ENCODE data around the gene SPRYD3.

Gene SPRYD3

GRCh38 chr12:53102883-53103807 is 24.0 kb upstream of the SPRYD3 start, which contains the start of gene SOAT2:
Gene SOAT2, plus strand, starts transcription at chr12:53103486. Its CDS starts 92 bp downstream, at chr12:53103578.
- Histone ChIP-seq H3K27ac (ENCODE audit: low read length) (no peak within 1 kb of the TSS), H3K4me1 (ENCODE audit: low read length) (peaks cover 13% of the 10 kb centered on the region), H3K27me3 (ENCODE audit: low read depth, low read length) (0 out of 2 replicates have a peak, but pooled peaks cover 7% of the 10 kb centered on the region), H3K9ac (ENCODE audit: low read length) (no peak within 1 kb of the TSS), H3K4me3 (ENCODE audit: low read length) (no peak within 1 kb of the TSS), H3K9me3 (ENCODE audit: insufficient read depth, low read length) (no peaks in the 10 kb centered on the region), H4K20me1 (ENCODE audit: insufficient read depth, low read length) (no peaks in the 10 kb centered on the region), H3K79me2 (ENCODE audit: low read length) (no peaks in the 10 kb centered on the region), H3K4me2 (ENCODE audit: low read length) (no peak within 1 kb of the TSS), H3K36me3 (replicated peaks; ENCODE audit: low read depth, low read length) (no peaks in the 10 kb centered on the region), H2AFZ (ENCODE audit: low read depth, low read length) (no peak within 1 kb of the TSS)
- TF ChIP-seq CTCF (IDR thresholded peaks at IDR 0.05; ENCODE audit: low read depth, low read length) (no peak), EZH2phosphoT487 (IDR thresholded peaks at IDR 0.05; ENCODE audit: low read depth) (no peak)

- Histone ChIP-seq H4K20me1 (ENCODE audit: insufficient read depth, low read length) (no peaks in the 10 kb centered on the region), H3K79me2 (ENCODE audit: low read length) (no peaks in the 10 kb centered on the region), H3K4me1 (ENCODE audit: low read length) (peaks cover 15% of the 10 kb centered on the region), H2AFZ (ENCODE audit: low read depth, low read length) (no peak overlapping the region), H3K27me3 (ENCODE audit: low read depth, low read length) (peaks cover 11% of the 10 kb centered on the region), H3K9me3 (ENCODE audit: insufficient read depth, low read length) (no peaks in the 10 kb centered on the region), H3K9ac (ENCODE audit: low read length) (no peak overlapping the region), H3K36me3 (replicated peaks; ENCODE audit: low read depth, low read length) (no peaks in the 10 kb centered on the region), H3K27ac (ENCODE audit: low read length) (no peak overlapping the region), H3K4me3 (ENCODE audit: low read length) (no peak overlapping the region), H3K4me2 (ENCODE audit: low read length) (no peak overlapping the region)
- TF ChIP-seq CTCF (IDR thresholded peaks at IDR 0.05; ENCODE audit: low read depth, low read length) (no peak), EZH2phosphoT487 (IDR thresholded peaks at IDR 0.05; ENCODE audit: low read depth) (no peak)
These were observed 23.0 kb upstream of the SPRYD3 start for GRCh38 chr12:53101931-53102781.

- no peak overlapping the region for H3K27ac ChIP-seq (ENCODE audit: low read length)
- H3K36me3 ChIP-seq (replicated peaks; ENCODE audit: low read depth, low read length), result no peaks in the 10 kb centered on the region
- H3K27me3 ChIP-seq (ENCODE audit: low read depth, low read length), result peaks cover 18% of the 10 kb centered on the region
- no peak overlapping the region for H3K4me3 ChIP-seq (ENCODE audit: low read length)
- no peak overlapping the region for H3K9ac ChIP-seq (ENCODE audit: low read length)
- H2AFZ ChIP-seq (ENCODE audit: low read depth, low read length), result no peak overlapping the region
- H3K4me1 ChIP-seq (ENCODE audit: low read length), result peaks cover 18% of the 10 kb centered on the region
- no peak overlapping the region for H3K4me2 ChIP-seq (ENCODE audit: low read length)
- TF ChIP-seq CTCF (IDR thresholded peaks at IDR 0.05; ENCODE audit: low read depth, low read length) (no peak), EZH2phosphoT487 (IDR thresholded peaks at IDR 0.05; ENCODE audit: low read depth) (no peak)
- H4K20me1 ChIP-seq (ENCODE audit: insufficient read depth, low read length), result no peaks in the 10 kb centered on the region
- no peaks in the 10 kb centered on the region for H3K9me3 ChIP-seq (ENCODE audit: insufficient read depth, low read length)
- no peaks in the 10 kb centered on the region for H3K79me2 ChIP-seq (ENCODE audit: low read length)
These were observed 22.1 kb upstream of the SPRYD3 start for GRCh38 chr12:53101266-53101665.
